ENCODE measurements around the gene CD244. TPM values are rescaled to one million over a fixed set of nuclear protein-coding genes. Genes with fewer than 3 reads are reported as not detected.

The CD244 gene
- total RNA-seq, 2 donors from 2014 or later = 0.55 to 1.1 TPM

DNA sequence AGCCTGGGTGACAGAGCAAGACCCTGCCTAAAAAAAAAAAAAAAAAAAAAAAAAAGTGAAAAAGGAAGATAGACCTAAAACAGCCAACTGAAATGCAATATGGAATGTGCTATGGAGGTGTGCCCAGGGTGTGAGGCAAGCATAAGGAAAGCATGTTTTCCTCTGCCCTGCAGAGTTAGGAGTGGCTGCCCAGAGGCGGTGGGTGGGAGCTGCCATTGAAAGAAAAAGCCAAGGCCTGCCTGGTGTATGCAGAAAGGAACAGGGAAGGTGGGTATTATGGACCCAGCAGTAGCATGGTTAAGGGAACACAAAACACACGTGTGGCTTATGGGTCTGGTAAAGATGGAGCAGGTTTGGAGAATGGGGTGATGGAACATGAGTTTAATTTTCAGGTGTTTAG is 8.9 kb downstream of the CD244 start:
- DNase-seq (ENCODE audit: low spot score) = no peak

DNA sequence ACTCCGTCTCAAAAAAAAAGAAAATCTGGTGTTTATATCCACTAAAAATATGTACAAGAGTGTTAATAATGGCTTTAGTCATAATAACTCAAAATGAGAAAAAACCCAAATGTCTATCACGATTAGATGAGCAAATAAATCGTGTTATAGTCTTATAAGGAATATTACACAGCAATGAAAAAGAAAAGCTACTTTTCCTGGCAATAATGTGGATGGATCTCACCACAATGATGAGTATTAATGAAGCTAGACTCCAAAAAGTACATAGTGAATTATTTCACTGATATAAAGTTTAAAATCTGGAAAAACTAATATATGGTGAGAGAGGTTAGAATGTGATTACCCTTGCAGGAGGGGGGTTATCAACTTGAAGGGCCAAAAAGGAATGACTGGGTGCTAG is 9.7 kb downstream of the CD244 start:
- H3K27me3 ChIP-seq (replicated peaks; ENCODE audit: insufficient read depth) = no peaks in the 10 kb centered on the region
- WGBS = 93% methylated on average over 3 of the region's 3 CpGs
- no peak for TF ChIP-seq POLR2A (IDR thresholded peaks at IDR 0.05)
- TF ChIP-seq POLR2AphosphoS5 (IDR thresholded peaks at IDR 0.05) = no peak
- TF ChIP-seq CTCF (IDR thresholded peaks at IDR 0.05) = no peak
- intact Hi-C loops (cut with DNase I) = no loop called here
- H3K4me3 ChIP-seq = no peak overlapping the region
- H3K9me3 ChIP-seq = no peaks in the 10 kb centered on the region
- no peak overlapping the region for H3K27ac ChIP-seq
- no peaks in the 10 kb centered on the region for H3K36me3 ChIP-seq
- H3K4me1 ChIP-seq (replicated peaks) = no peaks in the 10 kb centered on the region
- no peak for DNase-seq (ENCODE audit: low spot score)

More for the DNA sequence above, 8.9 kb downstream of the CD244 start:
- Histone ChIP-seq H3K9me3 (no peaks in the 10 kb centered on the region), H3K4me1 (replicated peaks) (no peaks in the 10 kb centered on the region), H3K27me3 (replicated peaks; ENCODE audit: insufficient read depth) (no peaks in the 10 kb centered on the region), H3K4me3 (no peak overlapping the region), H3K27ac (no peak overlapping the region), H3K36me3 (no peaks in the 10 kb centered on the region)
- intact Hi-C loops (cut with DNase I) = no loop called here
- TF ChIP-seq POLR2AphosphoS5 (IDR thresholded peaks at IDR 0.05) = no peak
- TF ChIP-seq POLR2A (IDR thresholded peaks at IDR 0.05) = no peak
- TF ChIP-seq CTCF (IDR thresholded peaks at IDR 0.05) = no peak
- WGBS = 84% methylated on average over 2 of the region's 2 CpGs

- Histone ChIP-seq H3K36me3 (no peaks in the 10 kb centered on the region), H3K27ac (no peak overlapping the region), H3K9me3 (no peaks in the 10 kb centered on the region), H3K27me3 (replicated peaks; ENCODE audit: insufficient read depth) (no peaks in the 10 kb centered on the region), H3K4me1 (replicated peaks) (no peaks in the 10 kb centered on the region), H3K4me3 (no peak overlapping the region)
- TF ChIP-seq POLR2AphosphoS5 (IDR thresholded peaks at IDR 0.05) (no peak), CTCF (IDR thresholded peaks at IDR 0.05) (no peak), POLR2A (IDR thresholded peaks at IDR 0.05) (no peak)
- intact Hi-C loops (cut with DNase I) = no loop called here
- 78% methylated on average over 8 of the region's 8 CpGs for WGBS
- no peak for DNase-seq (ENCODE audit: low spot score)
Observed at GRCh38 chr1:160850993-160851392, 11.7 kb downstream of the CD244 start.

DNA sequence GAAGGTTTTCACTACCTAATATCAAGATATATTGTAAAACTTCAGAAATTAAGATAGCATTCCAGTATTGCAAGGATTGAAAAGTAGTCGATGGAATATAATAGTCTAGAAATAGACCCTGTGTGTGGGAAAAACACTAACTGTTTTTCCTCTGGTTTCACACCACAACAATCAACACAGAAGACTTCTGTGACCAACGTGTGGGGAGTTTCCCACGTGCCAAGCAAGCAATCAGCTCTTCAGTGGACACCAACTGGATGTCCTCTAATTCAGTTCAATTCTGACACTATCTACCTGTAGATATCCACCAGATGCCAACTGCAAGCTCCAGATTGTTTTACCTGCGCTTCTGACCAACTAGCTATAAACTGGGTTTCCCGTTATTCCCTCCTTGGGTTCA is 12.1 kb downstream of the CD244 start:
- H3K27ac ChIP-seq = no peak overlapping the region
- DNase-seq (ENCODE audit: low spot score) = no peak
- no peaks in the 10 kb centered on the region for H3K36me3 ChIP-seq
- no peak overlapping the region for H3K4me3 ChIP-seq
- no peak for TF ChIP-seq POLR2A (IDR thresholded peaks at IDR 0.05)
- no peak for TF ChIP-seq POLR2AphosphoS5 (IDR thresholded peaks at IDR 0.05)
- TF ChIP-seq CTCF (IDR thresholded peaks at IDR 0.05) = no peak
- WGBS = 81% methylated on average over 5 of the region's 5 CpGs
- H3K27me3 ChIP-seq (replicated peaks; ENCODE audit: insufficient read depth) = no peaks in the 10 kb centered on the region
- intact Hi-C loops (cut with DNase I) = no loop called here
- no peaks in the 10 kb centered on the region for H3K9me3 ChIP-seq
- no peaks in the 10 kb centered on the region for H3K4me1 ChIP-seq (replicated peaks)

- no peak for DNase-seq (ENCODE audit: low spot score)
- no peak overlapping the region for H3K4me3 ChIP-seq
- H3K9me3 ChIP-seq = no peaks in the 10 kb centered on the region
- H3K27ac ChIP-seq = no peak overlapping the region
- H3K36me3 ChIP-seq = no peaks in the 10 kb centered on the region
- H3K27me3 ChIP-seq (replicated peaks; ENCODE audit: insufficient read depth) = no peaks in the 10 kb centered on the region
- TF ChIP-seq POLR2A (IDR thresholded peaks at IDR 0.05) (no peak), POLR2AphosphoS5 (IDR thresholded peaks at IDR 0.05) (no peak), CTCF (IDR thresholded peaks at IDR 0.05) (no peak)
- intact Hi-C loops (cut with DNase I) = no loop called here
- H3K4me1 ChIP-seq (replicated peaks) = no peaks in the 10 kb centered on the region
- WGBS = 89% methylated on average over 12 of the region's 12 CpGs
Observed at GRCh38 chr1:160846281-160846680, 16.4 kb downstream of the CD244 start.
